BLaER1 treated with 17β-estradiol and CSF1 and Interleukin-3, amounts not matched to agents 10 nM and 100 nM (cell line): Measurements from ENCODE around the gene ANXA8.

ENCODE experiments used
- H3K27ac ChIP-seq, 11 experiments: shearing (Covaris generic); formaldehyde crosslinking; 2 replicates each; pipeline ENCODE4 v1.8.1; 2022
- H3K27me3 ChIP-seq, 11 experiments: shearing (Covaris generic); formaldehyde crosslinking; 2 replicates each; pipeline ENCODE4 v1.8.1; 2022
- H3K36me3 ChIP-seq, 11 experiments: shearing (Covaris generic); formaldehyde crosslinking; 2 replicates each; pipeline ENCODE4 v1.8.1; 2022
- H3K4me1 ChIP-seq, 10 experiments: shearing (Covaris generic); formaldehyde crosslinking; 2 replicates each; pipeline ENCODE4 v1.8.1; 2022
- H3K4me2 ChIP-seq, 11 experiments: shearing (Covaris generic); formaldehyde crosslinking; 2 replicates each; pipeline ENCODE4 v1.8.1; 2022
- H3K4me3 ChIP-seq, 10 experiments: shearing (Covaris generic); formaldehyde crosslinking; 2 replicates each; pipeline ENCODE4 v1.8.1; 2022
- H3K9ac ChIP-seq, 11 experiments: shearing (Covaris generic); formaldehyde crosslinking; 2 replicates each; pipeline ENCODE4 v1.8.1; 2022
- H3K9me3 ChIP-seq, 11 experiments: shearing (Covaris generic); formaldehyde crosslinking; replicated peaks in 1 of 11; 2 replicates each; pipeline ENCODE4 v1.8.1; 2022
- H4K20me1 ChIP-seq, 11 experiments: shearing (Covaris generic); formaldehyde crosslinking; 2 replicates each; pipeline ENCODE4 v1.8.1; 2022
- Cebpa-rat ChIP-seq, 11 experiments: shearing (Covaris generic); IDR thresholded peaks; 2 replicates each; pipeline ENCODE4 v1.8.1; 2022

ANXA8 gene

GRCh38 chr10:47435081-47435480, 48.8 kb downstream of the ANXA8 start:
- H3K4me3 ChIP-seq = no peak overlapping the region
- H3K27ac ChIP-seq = no peak overlapping the region
- H4K20me1 ChIP-seq = no peaks in the 10 kb centered on the region
- H3K4me2 ChIP-seq = no peak overlapping the region
- no peaks in the 10 kb centered on the region for H3K36me3 ChIP-seq
- TF ChIP-seq Cebpa-rat (IDR thresholded peaks at IDR 0.05) = no peak
- H3K9me3 ChIP-seq = peaks cover 6 to 25% (median 16%) of the 10 kb centered on the region in 11 experiments; a peak in 14 of 22 replicates
- H3K4me1 ChIP-seq = peaks cover 0 to 11% (median 8%) of the 10 kb centered on the region in 10 experiments; a peak in 14 of 20 replicates
- H3K9ac ChIP-seq = no peak overlapping the region
- no peaks in the 10 kb centered on the region for H3K27me3 ChIP-seq

- Histone ChIP-seq H3K4me1 (no peaks in the 10 kb centered on the region), H3K4me2 (no peak overlapping the region), H3K36me3 (no peaks in the 10 kb centered on the region), H3K9me3 (peaks cover 0 to 6% (median 0%) of the 10 kb centered on the region in 11 experiments; a peak in 3 of 22 replicates), H3K9ac (no peak overlapping the region), H3K27ac (no peak overlapping the region), H3K4me3 (no peak overlapping the region), H4K20me1 (no peaks in the 10 kb centered on the region), H3K27me3 (no peaks in the 10 kb centered on the region)
- no peak for TF ChIP-seq Cebpa-rat (IDR thresholded peaks at IDR 0.05)
Measured at GRCh38 chr10:47425813-47426419, 58.0 kb downstream of the ANXA8 start.

- TF ChIP-seq Cebpa-rat (IDR thresholded peaks at IDR 0.05) = no peak
Measured at GRCh38 chr10:47424231-47424630, 59.7 kb downstream of the ANXA8 start.

GRCh38 chr10:47423476-47423875, 60.4 kb downstream of the ANXA8 start:
- no peaks in the 10 kb centered on the region for H3K4me1 ChIP-seq
- no peaks in the 10 kb centered on the region for H3K27me3 ChIP-seq
- H3K4me3 ChIP-seq = no peak overlapping the region
- no peak overlapping the region for H3K4me2 ChIP-seq
- H3K27ac ChIP-seq = no peak overlapping the region
- H4K20me1 ChIP-seq = no peaks in the 10 kb centered on the region; a peak in 1 of 22 replicates
- no peak overlapping the region for H3K9ac ChIP-seq
- TF ChIP-seq Cebpa-rat (IDR thresholded peaks at IDR 0.05) = no peak
- peaks cover 0 to 4% (median 0%) of the 10 kb centered on the region in 11 experiments; a peak in 3 of 22 replicates for H3K9me3 ChIP-seq
- no peaks in the 10 kb centered on the region for H3K36me3 ChIP-seq

More at GRCh38 chr10:47424231-47424630, 59.7 kb downstream of the ANXA8 start:
- no peaks in the 10 kb centered on the region for H3K27me3 ChIP-seq
- H3K4me3 ChIP-seq = no peak overlapping the region
- no peak overlapping the region for H3K9ac ChIP-seq
- no peaks in the 10 kb centered on the region; a peak in 1 of 22 replicates for H4K20me1 ChIP-seq
- H3K4me1 ChIP-seq = no peaks in the 10 kb centered on the region
- H3K27ac ChIP-seq = no peak overlapping the region
- peaks cover 0 to 6% (median 0%) of the 10 kb centered on the region in 11 experiments; a peak in 3 of 22 replicates for H3K9me3 ChIP-seq
- no peak overlapping the region for H3K4me2 ChIP-seq
- H3K36me3 ChIP-seq = no peaks in the 10 kb centered on the region

- Histone ChIP-seq H3K4me1 (no peaks in the 10 kb centered on the region), H3K4me3 (no peak overlapping the region), H3K4me2 (no peak overlapping the region), H4K20me1 (no peaks in the 10 kb centered on the region; a peak in 1 of 22 replicates), H3K27me3 (no peaks in the 10 kb centered on the region), H3K27ac (no peak overlapping the region), H3K9me3 (peaks cover 0 to 5% (median 0%) of the 10 kb centered on the region in 11 experiments; a peak in 1 of 22 replicates), H3K9ac (no peak overlapping the region), H3K36me3 (no peaks in the 10 kb centered on the region)
- TF ChIP-seq Cebpa-rat (IDR thresholded peaks at IDR 0.05) = no peak
Measured at GRCh38 chr10:47421057-47421952, 62.6 kb downstream of the ANXA8 start.

- no peak overlapping the region for H3K9ac ChIP-seq
- H3K36me3 ChIP-seq = no peaks in the 10 kb centered on the region
- no peak for TF ChIP-seq Cebpa-rat (IDR thresholded peaks at IDR 0.05)
- no peaks in the 10 kb centered on the region for H3K27me3 ChIP-seq
- no peak overlapping the region for H3K4me3 ChIP-seq
- H3K4me1 ChIP-seq = no peaks in the 10 kb centered on the region
- peaks cover 0 to 5% (median 0%) of the 10 kb centered on the region in 11 experiments; a peak in 1 of 22 replicates for H3K9me3 ChIP-seq
- H4K20me1 ChIP-seq = no peaks in the 10 kb centered on the region; a peak in 1 of 22 replicates
- H3K4me2 ChIP-seq = no peak overlapping the region
- H3K27ac ChIP-seq = no peak overlapping the region
Measured at GRCh38 chr10:47420305-47421056, 63.4 kb downstream of the ANXA8 start.

GRCh38 chr10:47419421-47419820, 64.5 kb downstream of the ANXA8 start:
- Histone ChIP-seq H3K4me2 (no peak overlapping the region), H3K9me3 (peaks cover 0 to 5% (median 0%) of the 10 kb centered on the region in 11 experiments; a peak in 1 of 22 replicates), H3K4me1 (no peaks in the 10 kb centered on the region), H3K27me3 (no peaks in the 10 kb centered on the region), H3K4me3 (no peak overlapping the region), H3K36me3 (no peaks in the 10 kb centered on the region), H3K27ac (no peak overlapping the region), H4K20me1 (no peaks in the 10 kb centered on the region; a peak in 1 of 22 replicates), H3K9ac (no peak overlapping the region)
- no peak for TF ChIP-seq Cebpa-rat (IDR thresholded peaks at IDR 0.05)

- Histone ChIP-seq H3K4me1 (no peaks in the 10 kb centered on the region), H3K27me3 (no peaks in the 10 kb centered on the region), H3K36me3 (no peaks in the 10 kb centered on the region), H3K4me3 (no peak overlapping the region), H3K27ac (no peak overlapping the region), H3K9me3 (peaks cover 0 to 5% (median 0%) of the 10 kb centered on the region in 11 experiments; a peak in 1 of 22 replicates), H3K4me2 (no peak overlapping the region), H4K20me1 (no peaks in the 10 kb centered on the region; a peak in 1 of 22 replicates), H3K9ac (no peak overlapping the region)
- no peak for TF ChIP-seq Cebpa-rat (IDR thresholded peaks at IDR 0.05)
Measured at GRCh38 chr10:47418966-47419365, 64.9 kb downstream of the ANXA8 start.

- H3K4me3 ChIP-seq = no peak overlapping the region
- no peaks in the 10 kb centered on the region for H3K27me3 ChIP-seq
- no peaks in the 10 kb centered on the region for H3K4me1 ChIP-seq
- peaks cover 0 to 5% (median 0%) of the 10 kb centered on the region in 11 experiments; a peak in 1 of 22 replicates for H3K9me3 ChIP-seq
- no peaks in the 10 kb centered on the region for H3K36me3 ChIP-seq
- no peaks in the 10 kb centered on the region; a peak in 1 of 22 replicates for H4K20me1 ChIP-seq
- H3K27ac ChIP-seq = no peak overlapping the region
- H3K4me2 ChIP-seq = no peak overlapping the region
- no peak overlapping the region for H3K9ac ChIP-seq
- no peak for TF ChIP-seq Cebpa-rat (IDR thresholded peaks at IDR 0.05)
Measured at GRCh38 chr10:47418321-47418720, 65.6 kb downstream of the ANXA8 start.
